ENCODE data around the gene ANKRD49. TPM values are rescaled to one million over a fixed set of nuclear protein-coding genes. Genes with fewer than 3 reads are reported as not detected.

ANKRD49 gene
- total RNA-seq = 1 to 10 TPM; 4.3 to 6.9 TPM

DNA sequence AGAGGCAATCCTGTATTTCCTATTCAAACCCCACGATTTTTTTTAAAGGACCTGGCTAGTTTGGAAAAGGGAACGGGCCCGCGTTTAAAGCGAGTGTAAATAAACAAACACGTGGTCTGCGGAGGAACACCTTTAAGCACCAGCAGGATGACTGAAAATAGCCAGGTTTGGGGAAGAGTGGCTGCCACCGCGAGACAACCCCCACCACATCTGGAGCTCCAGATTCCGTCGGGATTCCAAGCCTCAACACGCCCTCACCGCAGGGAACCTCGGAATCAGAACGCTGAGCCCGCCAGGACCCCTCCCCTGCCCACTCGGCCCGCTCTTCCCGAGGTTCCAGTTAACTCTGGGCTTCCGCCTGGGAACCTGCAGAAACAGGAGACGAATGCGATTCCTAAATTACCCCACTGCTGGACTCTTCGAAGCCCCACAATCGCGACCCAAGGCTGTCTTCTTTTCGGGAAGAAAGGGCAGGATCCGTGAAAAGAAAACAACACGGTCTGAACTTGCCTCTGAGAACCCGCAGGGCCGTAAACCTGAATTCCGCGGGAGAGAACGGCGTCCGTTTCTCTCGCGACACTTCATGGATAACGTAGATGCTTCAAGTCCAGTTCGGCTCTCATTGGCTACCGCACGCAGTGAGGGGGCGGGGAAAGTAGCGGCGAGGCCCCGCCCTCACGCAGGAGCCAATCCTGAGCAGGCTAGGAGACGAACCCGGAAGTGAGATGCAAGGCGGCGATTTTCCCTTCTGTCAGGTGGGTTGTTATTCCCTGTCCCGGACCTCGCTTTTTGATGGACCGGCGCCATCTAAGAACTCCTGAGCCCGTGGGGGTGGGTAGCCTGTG is at the start of gene ANKRD49, which contains the start of gene MRE11:
ANKRD49 (plus strand) TSS at position 704 of the 845 bp plus-strand sequence. CDS start 2,710 bp downstream, outside the sequence.
MRE11 (minus strand) TSS at position 564 of the 845 bp plus-strand sequence. CDS start 1,043 bp downstream, outside the sequence.
- no peaks in the 10 kb centered on the region for H3K27me3 ChIP-seq

DNA sequence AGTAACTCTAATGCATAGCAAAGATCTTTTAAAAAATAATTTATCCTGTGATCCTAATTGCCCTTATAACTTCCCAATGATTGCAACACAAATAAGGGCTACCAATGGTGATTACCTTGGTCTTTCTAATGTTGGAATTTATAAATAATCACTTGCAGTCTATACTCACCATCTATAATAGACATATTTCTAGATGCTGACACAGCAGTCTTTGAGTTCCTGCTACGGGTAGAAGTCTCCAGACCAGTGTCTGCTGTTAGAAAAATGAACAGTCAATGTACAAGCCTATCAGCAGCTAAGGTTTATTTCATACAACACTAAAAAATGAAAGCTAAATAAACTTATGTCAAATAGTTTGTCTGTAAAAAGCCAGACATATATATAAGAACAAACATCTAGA is 48.1 kb upstream of the ANKRD49 start:
- no peak overlapping the region for H3K27ac ChIP-seq
- DNase-seq (ENCODE audit: low spot score) = no peak
- H3K9me3 ChIP-seq = no peaks in the 10 kb centered on the region
- no peak overlapping the region for H3K4me3 ChIP-seq
- H3K4me1 ChIP-seq = no peaks in the 10 kb centered on the region
- H3K36me3 ChIP-seq = peaks cover 18% of the 10 kb centered on the region
- TF ChIP-seq CTCF (IDR thresholded peaks at IDR 0.05) = no peak
- H3K27me3 ChIP-seq = no peaks in the 10 kb centered on the region

More for the DNA sequence above, at the start of gene ANKRD49, which contains the start of gene MRE11:
- peaks cover 27% of the 10 kb centered on the region for H3K36me3 ChIP-seq
- H3K4me1 ChIP-seq = peaks cover 0 to 17% of the 10 kb centered on the region in 2 donors
- H3K9me3 ChIP-seq = no peaks in the 10 kb centered on the region
- no peak for TF ChIP-seq CTCF (IDR thresholded peaks at IDR 0.05)
- peak within 1 kb of the TSS; percentile 68 to 81 for H3K27ac ChIP-seq
- peak; percentile 99 for DNase-seq (ENCODE audit: low spot score)
- peak within 1 kb of the TSS; percentile 77 for H3K4me3 ChIP-seq

DNA sequence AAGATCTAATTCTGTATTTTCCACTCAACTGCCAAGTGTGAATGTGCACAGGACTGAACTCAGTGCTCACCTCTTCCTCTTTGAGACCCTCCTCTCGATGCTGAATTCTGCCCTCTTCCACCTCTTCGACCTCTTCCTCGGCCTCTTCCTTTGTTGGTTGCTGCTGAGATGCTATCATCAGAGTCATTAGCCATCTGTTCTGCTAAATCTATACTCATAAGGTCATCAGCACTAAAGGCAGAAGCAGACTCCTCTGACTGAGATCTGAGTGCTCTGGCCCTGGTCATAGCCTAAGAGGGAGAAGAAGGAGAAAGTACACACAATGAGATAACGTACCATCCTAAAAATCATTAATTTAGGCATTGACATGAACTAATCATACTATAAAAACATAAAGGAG is 46.6 kb upstream of the ANKRD49 start:
- Histone ChIP-seq H3K4me3 (no peak overlapping the region), H3K36me3 (peaks cover 18% of the 10 kb centered on the region), H3K27ac (no peak overlapping the region), H3K9me3 (no peaks in the 10 kb centered on the region), H3K27me3 (no peaks in the 10 kb centered on the region), H3K4me1 (no peaks in the 10 kb centered on the region)
- no peak for TF ChIP-seq CTCF (IDR thresholded peaks at IDR 0.05)
- no peak for DNase-seq (ENCODE audit: low spot score)

DNA sequence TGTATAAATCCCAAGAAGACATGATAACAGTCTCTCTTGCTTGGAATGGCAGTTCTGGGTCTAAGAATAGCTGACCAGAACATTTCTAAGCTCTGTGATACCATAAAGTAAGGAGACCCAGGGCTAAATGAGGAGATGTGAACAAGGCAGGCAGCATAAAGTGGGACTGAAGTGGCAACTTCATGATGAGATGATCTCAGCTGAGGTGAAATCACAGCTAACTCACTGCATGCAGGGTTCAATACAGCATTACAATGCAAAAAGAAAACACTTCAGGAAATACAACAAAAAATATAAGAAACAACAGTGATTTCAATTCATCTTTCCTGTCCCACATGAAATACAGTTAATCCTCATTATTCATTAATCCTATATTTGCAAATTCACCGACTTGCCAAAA is 44.8 kb upstream of the ANKRD49 start:
- Histone ChIP-seq H3K36me3 (peaks cover 18% of the 10 kb centered on the region), H3K4me1 (no peaks in the 10 kb centered on the region)
- no peak for TF ChIP-seq CTCF (IDR thresholded peaks at IDR 0.05)

GRCh38 chr11:94449437-94449836 is 44.3 kb upstream of the ANKRD49 start:
- DNase-seq (ENCODE audit: low spot score) = no peak
- H3K27ac ChIP-seq = no peak overlapping the region
- peaks cover 18% of the 10 kb centered on the region for H3K36me3 ChIP-seq
- H3K4me1 ChIP-seq = no peaks in the 10 kb centered on the region
- H3K9me3 ChIP-seq = no peaks in the 10 kb centered on the region
- TF ChIP-seq CTCF (IDR thresholded peaks at IDR 0.05) = no peak
- no peaks in the 10 kb centered on the region for H3K27me3 ChIP-seq
- no peak overlapping the region for H3K4me3 ChIP-seq

More for the DNA sequence above, 44.8 kb upstream of the ANKRD49 start:
- no peak for DNase-seq (ENCODE audit: low spot score)
- no peaks in the 10 kb centered on the region for H3K27me3 ChIP-seq
- no peaks in the 10 kb centered on the region for H3K9me3 ChIP-seq
- H3K4me3 ChIP-seq = no peak overlapping the region
- no peak overlapping the region for H3K27ac ChIP-seq
